Right kidney (tissue), 1 donor: Measurements from ENCODE around the gene KMT2B.
"Not testable (repeated sequence)": the region's sequence is repeated elsewhere in the genome, so short reads cannot be mapped to it uniquely, and the experiment has no call there.

Source experiments
- DNase-seq: peaks from one replicate; pipeline ENCODE4 v3.0.0-alpha.2; 2016

The KMT2B gene

GRCh38 chr19:35757231-35757748, 39.5 kb downstream of the KMT2B start:
- DNase-seq = peak; percentile 77

GRCh38 chr19:35757749-35758608, 40.2 kb downstream of the KMT2B start, which contains the start of gene PROSER3:
TSS of gene PROSER3 (plus strand) at chr19:35758176. CDS start at chr19:35758216, 40 bp downstream.
- peak; percentile 96 for DNase-seq

- no peak for DNase-seq
Measured at GRCh38 chr19:35759697-35760096, 41.9 kb downstream of the KMT2B start.

- DNase-seq = no peak
Measured at GRCh38 chr19:35760711-35761349, 43.0 kb downstream of the KMT2B start.

GRCh38 chr19:35764432-35765315, 46.9 kb downstream of the KMT2B start:
- DNase-seq = no peak

- DNase-seq = no peak
Measured at GRCh38 chr19:35766571-35767104, 48.8 kb downstream of the KMT2B start.

- peak; percentile 55 for DNase-seq
Measured at GRCh38 chr19:35767288-35768081, 49.7 kb downstream of the KMT2B start.

GRCh38 chr19:35768082-35768421, 50.2 kb downstream of the KMT2B start:
- DNase-seq = peak; percentile 36

- DNase-seq = not testable (repeated sequence)
Measured at GRCh38 chr19:35772362-35772761, 54.6 kb downstream of the KMT2B start.

GRCh38 chr19:35773020-35773806, 55.4 kb downstream of the KMT2B start:
- no peak for DNase-seq

- DNase-seq = no peak
Measured at GRCh38 chr19:35774274-35775045, 56.7 kb downstream of the KMT2B start.

- no peak for DNase-seq
Measured at GRCh38 chr19:35775046-35775297, 57.2 kb downstream of the KMT2B start.

- peak; percentile 86 for DNase-seq
Measured at GRCh38 chr19:35775298-35776101, 57.7 kb downstream of the KMT2B start, which contains the start of gene ARHGAP33. TSS of gene ARHGAP33 (plus strand) at chr19:35775564. CDS start at chr19:35775659, 95 bp downstream.

GRCh38 chr19:35776102-35776788, 58.4 kb downstream of the KMT2B start:
- DNase-seq = no peak

GRCh38 chr19:35777086-35777841, 59.5 kb downstream of the KMT2B start:
- no peak for DNase-seq

- DNase-seq = no peak
Measured at GRCh38 chr19:35777961-35778360, 60.2 kb downstream of the KMT2B start.

GRCh38 chr19:35779033-35779432, 61.2 kb downstream of the KMT2B start:
- DNase-seq = no peak

GRCh38 chr19:35780058-35780457, 62.3 kb downstream of the KMT2B start:
- no peak for DNase-seq
